Endothelial cell of umbilical vein (primary cell): ENCODE results near the gene TDP1. TPM values are rescaled to one million over a fixed set of nuclear protein-coding genes. Genes with fewer than 3 reads are reported as not detected.

ENCODE experiments used
- BruUV-seq: library from RNA; stranded (reverse); fragments of 400-500 nt; replicated peaks from 2 replicates; lab custom pipeline; 2021; lab: Mats Ljungman, UMichigan
- CTCF ChIA-PET: fragments of 300-600, 350-600 bp; sonication (Branson Sonifier 250); formaldehyde crosslinking; loops from one replicate; lab custom pipeline; 2021; ENCODE audit warnings: antibody characterized with exemption, inconsistent platforms; lab: Charles Lee
- POLR2A ChIA-PET: fragments of 300-600, 350-600 bp; sonication (Branson Sonifier 250); formaldehyde crosslinking; loops from one replicate; lab custom pipeline; 2021; ENCODE audit warnings: antibody characterized with exemption, inconsistent platforms; lab: Charles Lee
- DNase-seq: peaks from one replicate; pipeline ENCODE4 v3.0.0-alpha.2; 2011; ENCODE audit warnings: low read depth, low spot score
- FAIRE-seq: peaks from 2 replicates; lab custom pipeline; 2011; peaks lifted over from hg19 to GRCh38; lab: Jason Lieb, UNC
- H2AFZ ChIP-seq: 2 replicates; pipeline ENCODE4 v1.6.0; 2012; ENCODE audit warnings: low read depth, low read length, control low read depth, inconsistent platforms
- H3K27ac ChIP-seq: 2 replicates; pipeline ENCODE4 v1.5.1; 2011; ENCODE audit warnings: low read depth, mild to moderate bottlenecking, control low read depth, low read length, moderate library complexity; ENCODE audit not compliant: insufficient read depth
- H3K27me3 ChIP-seq, 2 experiments: 2 replicates each; pipeline versions ENCODE4 v1.6.0 to v1.6.1; 2011; ENCODE audit warnings: low read length in 2 of 2, mixed read lengths in 1 of 2; ENCODE audit not compliant: control insufficient read depth in 2 of 2, insufficient read depth in 2 of 2
- H3K36me3 ChIP-seq, 2 experiments: 2 replicates in 1 of 2; 3 replicates in 1 of 2; pipeline ENCODE4 v1.5.1; 2011; ENCODE audit warnings: low read length in 2 of 2, mild to moderate bottlenecking in 1 of 2, moderate library complexity in 1 of 2; ENCODE audit not compliant: control insufficient read depth in 2 of 2, insufficient read depth in 2 of 2; ENCODE audit errors: extremely low read depth in 1 of 2
- H3K4me1 ChIP-seq: 3 replicates; pipeline ENCODE4 v1.5.1; 2011; ENCODE audit warnings: mild to moderate bottlenecking, low read length; ENCODE audit not compliant: control insufficient read depth, insufficient read depth; ENCODE audit errors: extremely low read depth
- H3K4me2 ChIP-seq: 2 replicates; pipeline ENCODE4 v1.6.1; 2011; ENCODE audit warnings: low read length, control low read depth, mixed read lengths; ENCODE audit not compliant: insufficient read depth
- H3K4me3 ChIP-seq, 3 experiments: fragments of 200-600 bp in 1 of 3; sonication (generic), shearing (Covaris generic) in 1 of 3; replicated peaks in 1 of 3; 2 replicates each; pipeline ENCODE4 v1.5.1; 2011 to 2016; ENCODE audit warnings: control low read depth in 3 of 3, low read length in 3 of 3, mild to moderate bottlenecking in 2 of 3, inconsistent platforms in 1 of 3, low read depth in 1 of 3, moderate library complexity in 1 of 3; ENCODE audit not compliant: insufficient read depth in 1 of 3
- H3K79me2 ChIP-seq: 2 replicates; pipeline ENCODE4 v1.6.0; 2012; ENCODE audit warnings: low read length, inconsistent platforms; ENCODE audit not compliant: control insufficient read depth, insufficient read depth
- H3K9ac ChIP-seq: replicated peaks from 2 replicates; pipeline ENCODE3; 2011; ENCODE audit warnings: low read length, control low read depth; ENCODE audit not compliant: insufficient read depth; ENCODE audit errors: extremely low read depth
- H3K9me1 ChIP-seq: replicated peaks from 3 replicates; pipeline ENCODE4 v1.6.0; 2011; ENCODE audit warnings: mild to moderate bottlenecking, low read length; ENCODE audit not compliant: control insufficient read depth, insufficient read depth; ENCODE audit errors: extremely low read depth
- H3K9me3 ChIP-seq: replicated peaks from 2 replicates; pipeline ENCODE4 v1.5.1; 2012; ENCODE audit warnings: low read length, inconsistent platforms; ENCODE audit not compliant: control insufficient read depth, insufficient read depth
- H4K20me1 ChIP-seq: replicated peaks from 2 replicates; pipeline ENCODE3; 2011; ENCODE audit warnings: mild to moderate bottlenecking, low read length; ENCODE audit not compliant: control insufficient read depth, insufficient read depth; ENCODE audit errors: extremely low read depth
- EZH2 ChIP-seq: IDR thresholded peaks from 2 replicates; pipeline ENCODE4 v1.6.1; 2012; ENCODE audit warnings: borderline replicate concordance, low read depth, mild to moderate bottlenecking, moderate library complexity, low read length, inconsistent platforms; ENCODE audit not compliant: severe bottlenecking
- FOS ChIP-seq: IDR thresholded peaks from 2 replicates; pipeline ENCODE4 v1.6.1; 2011; ENCODE audit warnings: mild to moderate bottlenecking, low read length, moderate library complexity, borderline replicate concordance; ENCODE audit not compliant: insufficient read depth
- GATA2 ChIP-seq: IDR thresholded peaks from 2 replicates; pipeline ENCODE4 v1.7.0; 2011; ENCODE audit warnings: low read depth, mild to moderate bottlenecking, moderate library complexity, mixed read lengths, low read length; ENCODE audit not compliant: insufficient read length, insufficient read depth
- MYC ChIP-seq: IDR thresholded peaks from one replicate; pipeline ENCODE4 v1.6.1; 2011; ENCODE audit warnings: mild to moderate bottlenecking, low read depth, low read length
- POLR2A ChIP-seq: IDR thresholded peaks from 2 replicates; pipeline ENCODE4 v1.6.1; 2012; ENCODE audit warnings: low read depth, mild to moderate bottlenecking, control low read depth, low read length
- POLR2AphosphoS5 ChIP-seq: IDR thresholded peaks from 2 replicates; pipeline ENCODE4 v1.6.1; 2012; ENCODE audit warnings: low read depth, mild to moderate bottlenecking, control low read depth, low read length, moderate library complexity; ENCODE audit not compliant: insufficient read depth
- dilution Hi-C: fragments of 300-500 bp; cut with MboI; formaldehyde crosslinking; loops from one replicate; pipeline ENCODE4 v1.15.0; 2019; ENCODE audit warnings: low sequenced_read_pairs; ENCODE audit not compliant: extremely low pct_ligation_motif_present
- intact Hi-C: fragments of 100-400 bp; cut with micrococcal nuclease; formaldehyde crosslinking; loops from one replicate; pipeline ENCODE4 v1.10.0; 2022
- polyA plus RNA-seq, 4 experiments: library from polyadenylated mRNA; depleted of rRNA in 3 of 4; stranded (reverse) in 3 of 4; unstranded in 1 of 4; fragments of >200 nt; gene quantifications; 2 replicates each; pipeline versions ENCODE4 v1.2.1 to v1.2.3, GENCODE V29; 2011 to 2012; ENCODE audit warnings: missing spikeins in 1 of 4
- total RNA-seq: library from RNA; stranded (reverse); gene quantifications from 2 replicates; pipeline ENCODE4 v1.2.3, GENCODE V29; 2021
- TF ChIP-seq, protein P1 (sequence below), 2 donors: IDR thresholded peaks; 1 replicate in 1 of 2; 2 replicates in 1 of 2; pipeline ENCODE4 v1.5.1; 2011; ENCODE audit warnings: low read length in 2 of 2, mild to moderate bottlenecking in 2 of 2, moderate library complexity in 2 of 2, control low read depth in 1 of 2, inconsistent platforms in 1 of 2, low read depth in 1 of 2; ENCODE audit not compliant: insufficient read depth in 1 of 2; ENCODE audit errors: extremely low read depth in 1 of 2
- TF ChIP-seq, protein P2 (sequence below): IDR thresholded peaks from 2 replicates; pipeline ENCODE4 v1.6.1; 2011; ENCODE audit not compliant: insufficient read depth, insufficient read length

Gene TDP1
- total and polyA plus RNA-seq, 2 donors (not counting 3 experiments of a cell fraction or from before 2014, with no cell fraction given): 14.1 to 30.5 TPM

DNA sequence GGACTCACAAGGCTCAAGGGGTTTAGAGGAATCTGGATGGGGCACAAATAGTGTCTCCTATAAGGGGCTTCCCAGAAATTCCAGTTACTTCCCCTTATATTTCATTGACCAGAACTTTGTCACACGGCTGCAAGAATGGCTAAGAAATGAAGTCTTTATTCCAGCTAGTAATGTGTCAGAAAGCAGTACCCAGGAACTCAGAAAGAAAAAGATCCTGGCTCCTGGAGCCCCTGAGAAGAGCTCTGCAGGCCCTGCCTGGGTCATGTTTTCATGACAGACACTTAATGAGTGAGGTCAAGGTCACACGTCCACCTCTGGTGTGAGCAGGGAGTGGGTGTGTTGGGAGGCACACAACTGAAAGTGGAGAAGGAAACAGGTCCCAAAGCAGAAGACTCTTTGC lies 123.8 kb downstream of the TDP1 start:
- no peak for FAIRE-seq
- Histone ChIP-seq H3K9ac (no peak overlapping the region), H3K4me3 (no peak overlapping the region), H3K9me3 (no peaks in the 10 kb centered on the region), H3K4me2 (no peak overlapping the region), H3K9me1 (no peaks in the 10 kb centered on the region), H3K4me1 (no peaks in the 10 kb centered on the region), H4K20me1 (no peaks in the 10 kb centered on the region), H2AFZ (no peak overlapping the region), H3K27me3 (peaks cover 2 to 12% of the 10 kb centered on the region in 2 experiments), H3K36me3 (no peaks in the 10 kb centered on the region), H3K27ac (no peak overlapping the region), H3K79me2 (no peaks in the 10 kb centered on the region)
- intact Hi-C loops (no loop called here), dilution Hi-C loops (no loop called here)
- POLR2A ChIA-PET: no interaction called here
- BruUV-seq: no TSS peak
- CTCF ChIA-PET: no interaction called here
- no peak for DNase-seq
- TF ChIP-seq FOS: no peak
- TF ChIP-seq, protein P1, sequence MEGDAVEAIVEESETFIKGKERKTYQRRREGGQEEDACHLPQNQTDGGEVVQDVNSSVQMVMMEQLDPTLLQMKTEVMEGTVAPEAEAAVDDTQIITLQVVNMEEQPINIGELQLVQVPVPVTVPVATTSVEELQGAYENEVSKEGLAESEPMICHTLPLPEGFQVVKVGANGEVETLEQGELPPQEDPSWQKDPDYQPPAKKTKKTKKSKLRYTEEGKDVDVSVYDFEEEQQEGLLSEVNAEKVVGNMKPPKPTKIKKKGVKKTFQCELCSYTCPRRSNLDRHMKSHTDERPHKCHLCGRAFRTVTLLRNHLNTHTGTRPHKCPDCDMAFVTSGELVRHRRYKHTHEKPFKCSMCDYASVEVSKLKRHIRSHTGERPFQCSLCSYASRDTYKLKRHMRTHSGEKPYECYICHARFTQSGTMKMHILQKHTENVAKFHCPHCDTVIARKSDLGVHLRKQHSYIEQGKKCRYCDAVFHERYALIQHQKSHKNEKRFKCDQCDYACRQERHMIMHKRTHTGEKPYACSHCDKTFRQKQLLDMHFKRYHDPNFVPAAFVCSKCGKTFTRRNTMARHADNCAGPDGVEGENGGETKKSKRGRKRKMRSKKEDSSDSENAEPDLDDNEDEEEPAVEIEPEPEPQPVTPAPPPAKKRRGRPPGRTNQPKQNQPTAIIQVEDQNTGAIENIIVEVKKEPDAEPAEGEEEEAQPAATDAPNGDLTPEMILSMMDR (IDR thresholded peaks at IDR 0.05; ENCODE audit: extremely low read depth in 1 of 2, insufficient read depth in 1 of 2, low read depth in 1 of 2, low read length in 2 of 2): no peak
- TF ChIP-seq POLR2AphosphoS5: no peak
- TF ChIP-seq GATA2: no peak

DNA sequence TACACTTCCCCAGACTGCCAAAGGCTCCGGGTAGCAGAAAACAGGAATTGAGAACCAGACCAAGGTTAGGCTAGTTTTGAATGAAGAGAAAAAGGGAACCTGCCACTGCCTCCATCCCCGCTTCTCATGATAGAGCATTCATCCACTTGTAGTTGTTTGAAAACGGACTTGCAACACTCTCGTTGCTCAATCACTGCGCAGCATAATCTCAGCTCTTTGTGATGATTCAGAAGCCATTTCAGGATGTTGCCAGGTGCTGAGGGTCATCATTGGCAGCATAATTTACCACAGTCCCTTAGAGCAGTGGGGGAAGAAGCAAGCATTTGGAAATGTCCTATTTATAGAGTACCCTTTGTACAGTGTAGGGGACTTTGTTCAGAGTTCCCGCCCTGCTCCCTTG lies 131.7 kb downstream of the TDP1 start:
- no peak overlapping the region for H3K4me3 ChIP-seq
- no peaks in the 10 kb centered on the region for H4K20me1 ChIP-seq
- H2AFZ ChIP-seq: no peak overlapping the region
- DNase-seq (no peak), FAIRE-seq (no peak)
- no peak overlapping the region for H3K4me2 ChIP-seq
- H3K4me1 ChIP-seq: no peaks in the 10 kb centered on the region
- no peak overlapping the region for H3K27ac ChIP-seq
- CTCF ChIA-PET: interaction anchor here (1.4 kb wide), 1 partner anchor 16 kb away, joined by 3 read pairs; no protein-coding TSS in a partner anchor
- no peaks in the 10 kb centered on the region for H3K36me3 ChIP-seq
- H3K9ac ChIP-seq: no peak overlapping the region
- H3K79me2 ChIP-seq: no peaks in the 10 kb centered on the region
- H3K9me3 ChIP-seq: no peaks in the 10 kb centered on the region
- H3K27me3 ChIP-seq: peaks cover 1 to 6% of the 10 kb centered on the region in 2 experiments
- no TSS peak for BruUV-seq
- no peak for TF ChIP-seq EZH2
- TF ChIP-seq, protein P1 (IDR thresholded peaks at IDR 0.05; ENCODE audit: extremely low read depth in 1 of 2, insufficient read depth in 1 of 2, low read depth in 1 of 2, low read length in 2 of 2): no peak
- TF ChIP-seq POLR2A: no peak
- TF ChIP-seq, protein P2, sequence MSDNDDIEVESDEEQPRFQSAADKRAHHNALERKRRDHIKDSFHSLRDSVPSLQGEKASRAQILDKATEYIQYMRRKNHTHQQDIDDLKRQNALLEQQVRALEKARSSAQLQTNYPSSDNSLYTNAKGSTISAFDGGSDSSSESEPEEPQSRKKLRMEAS: no peak
- TF ChIP-seq GATA2: no peak
- no peak for TF ChIP-seq FOS
- no peak for TF ChIP-seq MYC
- dilution Hi-C loops (no loop called here), intact Hi-C loops (no loop called here)
- no peaks in the 10 kb centered on the region for H3K9me1 ChIP-seq
- POLR2A ChIA-PET: interaction anchor here (0.6 kb wide), 1 partner anchor 153 kb away, joined by 6 read pairs; no protein-coding TSS in a partner anchor
